Kidney (tissue), 14 donors: ENCODE data around the gene GAL3ST2. TPM values are rescaled to one million over a fixed set of nuclear protein-coding genes. Genes with fewer than 3 reads are reported as not detected.

Experiments used
- DNase-seq, 5 donors: peaks; one replicate each; pipeline ENCODE4 v3.0.0-alpha.2; 2013 to 2020
- FAIRE-seq: peaks from 2 replicates; lab custom pipeline; 2012; peaks lifted over from hg19 to GRCh38; lab: Jason Lieb, UNC
- H3K27ac ChIP-seq, 2 donors: one replicate each; pipeline ENCODE4 v1.7.0; 2013; ENCODE audit warnings: low read depth in 2 of 2, low read length in 2 of 2, inconsistent platforms in 1 of 2
- H3K27me3 ChIP-seq: one replicate; pipeline ENCODE4 v1.7.1; 2013; ENCODE audit warnings: low read length, inconsistent platforms; ENCODE audit not compliant: control insufficient read depth, insufficient read depth
- H3K36me3 ChIP-seq, 3 donors: one replicate each; pipeline versions ENCODE4 v1.7.0 to v1.7.1; 2013; ENCODE audit warnings: low read length in 3 of 3, control low read depth in 1 of 3, inconsistent platforms in 1 of 3; ENCODE audit not compliant: insufficient read depth in 3 of 3, control insufficient read depth in 2 of 3
- H3K4me1 ChIP-seq, 3 donors: one replicate each; pipeline versions ENCODE4 v1.7.0 to v1.7.1; 2013; ENCODE audit warnings: low read length in 3 of 3, inconsistent platforms in 1 of 3, low read depth in 1 of 3; ENCODE audit not compliant: control insufficient read depth in 2 of 3, insufficient read depth in 2 of 3
- H3K4me3 ChIP-seq, 3 donors: one replicate each; pipeline versions ENCODE4 v1.7.0 to v1.8.1; 2013; ENCODE audit warnings: low read length in 3 of 3, control low read depth in 1 of 3, inconsistent platforms in 1 of 3
- H3K9ac ChIP-seq, 3 donors: one replicate each; pipeline versions ENCODE4 v1.7.0 to v1.7.1; 2013; ENCODE audit warnings: low read length in 3 of 3, control low read depth in 1 of 3, inconsistent platforms in 1 of 3
- H3K9me3 ChIP-seq, 3 donors: one replicate each; pipeline versions ENCODE4 v1.7.0 to v1.7.1; 2013; ENCODE audit warnings: low read length in 3 of 3, control low read depth in 1 of 3, inconsistent platforms in 1 of 3; ENCODE audit not compliant: control insufficient read depth in 2 of 3, insufficient read depth in 1 of 3
- intact Hi-C: fragments of 100-400 bp; cut with DNase I; formaldehyde crosslinking; loops from one replicate; pipeline ENCODE4 v1.11.1; 2022
- polyA plus RNA-seq: library from polyadenylated mRNA; stranded (reverse); fragments of 350-450 nt; fragmentation: Illumina TruSeq; extraction: RNeasy Lipid Tissue Mini Kit (QIAGEN cat#74804); gene quantifications from one replicate; pipeline ENCODE4 v1.2.3, GENCODE V29; 2014; ENCODE audit warnings: low read depth, low replicate concordance; ENCODE audit not compliant: insufficient read depth
- total RNA-seq: library from RNA; stranded (reverse); fragmentation: NEBNext Ultra II Directional; extraction: Animal tissue kit (Norgen Biotek cat#: 25700); gene quantifications from one replicate; pipeline ENCODE4 v1.2.1, GENCODE V29; 2021
- TF ChIP-seq, protein P1 (sequence below): IDR thresholded peaks from 3 replicates; pipeline ENCODE4 v1.5.1; 2012; ENCODE audit warnings: mild to moderate bottlenecking, moderate library complexity, borderline replicate concordance; ENCODE audit not compliant: insufficient read depth; ENCODE audit errors: extremely low read depth
- donor health status: control.
- donor health status: control.
- donor health status: control.
- donor health status: control.
- donor health status: control.
- donor health status: DM: yes; HTN: yes; CAD: no.
- donor health status: Normal renal cell carcinoma (clear cell type).

The GAL3ST2 gene
- total and polyA plus RNA-seq, 2 donors from 2014 or later = 0.19 to 0.39 TPM

DNA sequence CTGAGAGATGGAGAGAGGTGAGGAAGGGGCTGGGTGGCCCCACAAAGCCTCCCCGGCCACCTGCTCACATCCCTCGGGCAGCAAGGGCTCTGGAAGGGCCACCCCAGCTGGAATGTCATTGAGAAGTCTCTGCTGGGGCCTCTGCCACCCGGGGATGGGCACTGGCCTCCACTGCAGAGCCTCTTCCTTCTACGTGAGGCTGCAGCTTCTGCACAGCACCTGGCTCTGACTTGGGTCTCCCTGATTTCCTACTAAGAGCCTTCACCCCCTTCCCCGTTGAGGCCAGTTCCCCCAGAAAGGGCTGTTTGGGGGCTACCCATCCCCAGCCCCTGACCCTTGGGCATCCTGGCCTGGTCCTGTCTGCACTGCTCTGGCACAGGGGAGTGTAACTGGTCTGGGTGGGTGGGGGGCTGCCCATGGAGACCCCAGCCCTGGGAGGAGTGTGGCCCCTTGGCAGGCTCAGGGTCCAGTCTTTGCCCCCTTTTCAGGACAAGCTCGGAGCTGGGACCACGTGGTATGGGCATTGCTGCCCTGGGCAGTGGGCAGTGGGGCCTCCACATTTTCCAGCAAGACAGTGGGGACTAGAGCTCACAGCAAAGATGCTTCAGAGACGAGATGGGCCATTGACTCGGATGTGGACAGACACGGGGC, 76.5 kb downstream of the GAL3ST2 start:
- no peak overlapping the region for H3K27ac ChIP-seq
- DNase-seq = peak in 1 of 5 donors; percentile 29
- peaks cover 0 to 2% (median 0%) of the 10 kb centered on the region in 3 donors for H3K4me1 ChIP-seq
- H3K9me3 ChIP-seq = no peaks in the 10 kb centered on the region
- no peak for FAIRE-seq
- TF ChIP-seq, protein P1, sequence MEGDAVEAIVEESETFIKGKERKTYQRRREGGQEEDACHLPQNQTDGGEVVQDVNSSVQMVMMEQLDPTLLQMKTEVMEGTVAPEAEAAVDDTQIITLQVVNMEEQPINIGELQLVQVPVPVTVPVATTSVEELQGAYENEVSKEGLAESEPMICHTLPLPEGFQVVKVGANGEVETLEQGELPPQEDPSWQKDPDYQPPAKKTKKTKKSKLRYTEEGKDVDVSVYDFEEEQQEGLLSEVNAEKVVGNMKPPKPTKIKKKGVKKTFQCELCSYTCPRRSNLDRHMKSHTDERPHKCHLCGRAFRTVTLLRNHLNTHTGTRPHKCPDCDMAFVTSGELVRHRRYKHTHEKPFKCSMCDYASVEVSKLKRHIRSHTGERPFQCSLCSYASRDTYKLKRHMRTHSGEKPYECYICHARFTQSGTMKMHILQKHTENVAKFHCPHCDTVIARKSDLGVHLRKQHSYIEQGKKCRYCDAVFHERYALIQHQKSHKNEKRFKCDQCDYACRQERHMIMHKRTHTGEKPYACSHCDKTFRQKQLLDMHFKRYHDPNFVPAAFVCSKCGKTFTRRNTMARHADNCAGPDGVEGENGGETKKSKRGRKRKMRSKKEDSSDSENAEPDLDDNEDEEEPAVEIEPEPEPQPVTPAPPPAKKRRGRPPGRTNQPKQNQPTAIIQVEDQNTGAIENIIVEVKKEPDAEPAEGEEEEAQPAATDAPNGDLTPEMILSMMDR = no peak
- no peaks in the 10 kb centered on the region for H3K27me3 ChIP-seq
- H3K4me3 ChIP-seq = no peak overlapping the region
- intact Hi-C loops = no loop called here
- H3K36me3 ChIP-seq = no peaks in the 10 kb centered on the region
- no peak overlapping the region for H3K9ac ChIP-seq

Other genes with a start within 250 kb of the GAL3ST2 start
- 28.8 TPM for gene BOK, start 218.1 kb upstream of the GAL3ST2 start, total RNA-seq
- gene BOK, start 218.1 kb upstream of the GAL3ST2 start, polyA plus RNA-seq = 22.9 TPM
- 68.0 TPM for gene THAP4, start 139.7 kb upstream of the GAL3ST2 start, total RNA-seq
- 184 TPM for gene THAP4, start 139.7 kb upstream of the GAL3ST2 start, polyA plus RNA-seq
- 81.0 TPM for gene ATG4B, start 139.1 kb upstream of the GAL3ST2 start, total RNA-seq
- gene ATG4B, start 139.1 kb upstream of the GAL3ST2 start, polyA plus RNA-seq = 56.6 TPM
- 19.0 TPM for gene DTYMK, start 90.0 kb upstream of the GAL3ST2 start, total RNA-seq
- gene DTYMK, start 90.0 kb upstream of the GAL3ST2 start, polyA plus RNA-seq = 27.1 TPM
- gene ING5, start 74.8 kb upstream of the GAL3ST2 start, total RNA-seq = 27.3 TPM
- 37.7 TPM for gene ING5, start 74.8 kb upstream of the GAL3ST2 start, polyA plus RNA-seq
- gene D2HGDH, start 42.2 kb upstream of the GAL3ST2 start, total RNA-seq = 37.0 TPM
- 49.3 TPM for gene D2HGDH, start 42.2 kb upstream of the GAL3ST2 start, polyA plus RNA-seq
- 0.76 TPM for gene NEU4, start 32.4 kb downstream of the GAL3ST2 start, total RNA-seq
- gene NEU4, start 32.4 kb downstream of the GAL3ST2 start, polyA plus RNA-seq = 2.8 TPM
- gene PDCD1, start 82.1 kb downstream of the GAL3ST2 start, total RNA-seq = 1.6 TPM
- 0.49 TPM for gene PDCD1, start 82.1 kb downstream of the GAL3ST2 start, polyA plus RNA-seq
- gene RTP5, start 92.9 kb downstream of the GAL3ST2 start, total RNA-seq = 0.13 TPM
- not detected for gene RTP5, start 92.9 kb downstream of the GAL3ST2 start, polyA plus RNA-seq